22Rv1 (cell line): Measurements from ENCODE around the gene NCKAP5.

Experiments used
- ZFX ChIP-seq: fragments of 450-650 bp; IDR thresholded peaks from 2 replicates; pipeline ENCODE4 v1.6.1; 2017; ENCODE audit warnings: antibody characterized with exemption, borderline replicate concordance
- TF ChIP-seq, protein P1 (sequence below): fragments of 450-650 bp; IDR thresholded peaks from 2 replicates; pipeline ENCODE4 v1.5.1; 2017; ENCODE audit warnings: mild to moderate bottlenecking

DNA sequence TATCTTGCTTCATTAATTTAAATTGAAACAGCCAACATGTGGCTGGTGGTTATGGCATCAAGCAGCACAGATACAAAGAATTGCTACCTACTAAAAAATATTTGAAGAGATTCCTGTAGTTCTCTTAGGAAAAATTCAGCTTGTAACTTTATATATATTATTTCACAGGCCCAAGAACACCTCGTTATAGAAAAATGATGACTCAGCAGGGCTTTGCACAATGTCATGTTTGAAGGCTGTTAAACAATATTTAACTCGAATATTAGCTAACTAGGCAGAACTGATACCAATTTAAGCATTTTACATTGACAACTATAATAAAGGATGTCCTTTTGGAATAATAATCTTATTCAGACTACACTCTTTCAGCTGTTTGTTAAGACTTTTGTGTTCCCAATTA is 795.9 kb downstream of the NCKAP5 start:
- TF ChIP-seq, protein P1, sequence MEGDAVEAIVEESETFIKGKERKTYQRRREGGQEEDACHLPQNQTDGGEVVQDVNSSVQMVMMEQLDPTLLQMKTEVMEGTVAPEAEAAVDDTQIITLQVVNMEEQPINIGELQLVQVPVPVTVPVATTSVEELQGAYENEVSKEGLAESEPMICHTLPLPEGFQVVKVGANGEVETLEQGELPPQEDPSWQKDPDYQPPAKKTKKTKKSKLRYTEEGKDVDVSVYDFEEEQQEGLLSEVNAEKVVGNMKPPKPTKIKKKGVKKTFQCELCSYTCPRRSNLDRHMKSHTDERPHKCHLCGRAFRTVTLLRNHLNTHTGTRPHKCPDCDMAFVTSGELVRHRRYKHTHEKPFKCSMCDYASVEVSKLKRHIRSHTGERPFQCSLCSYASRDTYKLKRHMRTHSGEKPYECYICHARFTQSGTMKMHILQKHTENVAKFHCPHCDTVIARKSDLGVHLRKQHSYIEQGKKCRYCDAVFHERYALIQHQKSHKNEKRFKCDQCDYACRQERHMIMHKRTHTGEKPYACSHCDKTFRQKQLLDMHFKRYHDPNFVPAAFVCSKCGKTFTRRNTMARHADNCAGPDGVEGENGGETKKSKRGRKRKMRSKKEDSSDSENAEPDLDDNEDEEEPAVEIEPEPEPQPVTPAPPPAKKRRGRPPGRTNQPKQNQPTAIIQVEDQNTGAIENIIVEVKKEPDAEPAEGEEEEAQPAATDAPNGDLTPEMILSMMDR: no peak
- no peak for TF ChIP-seq ZFX
